GM12873 (cell line): ENCODE measurements around the gene FMNL1.

Experiments used
- CTCF ChIP-seq: IDR thresholded peaks from 2 replicates; pipeline ENCODE4 v1.5.1; 2012; ENCODE audit warnings: low read depth, mild to moderate bottlenecking, moderate library complexity, low read length, control low read depth; ENCODE audit not compliant: insufficient read depth; ENCODE audit errors: missing control alignments

Gene FMNL1

GRCh38 chr17:45224671-45225050, 3.0 kb downstream of the FMNL1 start:
- no peak for TF ChIP-seq CTCF

GRCh38 chr17:45225051-45225700, 3.5 kb downstream of the FMNL1 start:
- TF ChIP-seq CTCF = no peak

- peak; percentile 3 for TF ChIP-seq CTCF
Measured at GRCh38 chr17:45225964-45226530, 4.4 kb downstream of the FMNL1 start.

GRCh38 chr17:45226576-45226975, 4.9 kb downstream of the FMNL1 start:
- TF ChIP-seq CTCF = no peak

- TF ChIP-seq CTCF = no peak
Measured at GRCh38 chr17:45227101-45227925, 5.6 kb downstream of the FMNL1 start.

- no peak for TF ChIP-seq CTCF
Measured at GRCh38 chr17:45227926-45228762, 6.5 kb downstream of the FMNL1 start.
